Hepatocyte (in vitro differentiated cells): Measurements from ENCODE around the gene CEP83.

ENCODE experiments used
- EZH2 ChIP-seq: fragments of 200-600 bp; sonication (generic); IDR thresholded peaks from 2 replicates; pipeline ENCODE4 v1.6.1; 2016; ENCODE audit warnings: antibody characterized with exemption, mild to moderate bottlenecking, borderline replicate concordance
- TF ChIP-seq, protein P1 (sequence below): fragments of 200-600 bp; sonication (generic); IDR thresholded peaks from 2 replicates; pipeline ENCODE4 v1.5.1; 2016; ENCODE audit warnings: antibody characterized with exemption, mild to moderate bottlenecking; ENCODE audit not compliant: poor library complexity

DNA sequence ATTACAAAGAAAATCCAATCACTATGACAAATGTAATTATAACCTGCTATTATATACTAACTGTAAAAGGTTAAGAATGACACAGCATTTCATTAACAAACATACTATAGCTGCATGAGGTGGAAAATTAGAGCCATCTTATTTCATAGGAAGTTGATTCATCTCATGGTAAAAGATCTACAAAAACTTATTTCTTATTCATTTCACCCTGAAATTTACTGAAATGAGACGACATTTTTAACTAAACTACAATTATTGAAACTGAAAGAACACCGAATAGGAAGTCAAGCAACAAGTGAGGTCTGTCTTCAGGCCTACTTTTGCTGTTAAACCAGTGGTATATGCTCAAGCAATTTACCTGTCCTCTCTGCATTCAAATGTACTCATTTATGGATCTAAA, 87.2 kb downstream of the CEP83 start:
- TF ChIP-seq, protein P1, sequence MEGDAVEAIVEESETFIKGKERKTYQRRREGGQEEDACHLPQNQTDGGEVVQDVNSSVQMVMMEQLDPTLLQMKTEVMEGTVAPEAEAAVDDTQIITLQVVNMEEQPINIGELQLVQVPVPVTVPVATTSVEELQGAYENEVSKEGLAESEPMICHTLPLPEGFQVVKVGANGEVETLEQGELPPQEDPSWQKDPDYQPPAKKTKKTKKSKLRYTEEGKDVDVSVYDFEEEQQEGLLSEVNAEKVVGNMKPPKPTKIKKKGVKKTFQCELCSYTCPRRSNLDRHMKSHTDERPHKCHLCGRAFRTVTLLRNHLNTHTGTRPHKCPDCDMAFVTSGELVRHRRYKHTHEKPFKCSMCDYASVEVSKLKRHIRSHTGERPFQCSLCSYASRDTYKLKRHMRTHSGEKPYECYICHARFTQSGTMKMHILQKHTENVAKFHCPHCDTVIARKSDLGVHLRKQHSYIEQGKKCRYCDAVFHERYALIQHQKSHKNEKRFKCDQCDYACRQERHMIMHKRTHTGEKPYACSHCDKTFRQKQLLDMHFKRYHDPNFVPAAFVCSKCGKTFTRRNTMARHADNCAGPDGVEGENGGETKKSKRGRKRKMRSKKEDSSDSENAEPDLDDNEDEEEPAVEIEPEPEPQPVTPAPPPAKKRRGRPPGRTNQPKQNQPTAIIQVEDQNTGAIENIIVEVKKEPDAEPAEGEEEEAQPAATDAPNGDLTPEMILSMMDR, result no peak
- no peak for TF ChIP-seq EZH2
